Measurements from ENCODE around the gene CNTNAP5.

GRCh38 chr2:124437811-124438210 lies 412.7 kb downstream of the CNTNAP5 start:
- TF ChIP-seq ZNF830 (CRISPR knock-in tag; IDR thresholded peaks at IDR 0.05) = no peak
- TF ChIP-seq EGR1 (conservative IDR thresholded peaks at IDR 0.05) = no peak
- no peak for TF ChIP-seq ZNF766 (CRISPR knock-in tag; conservative IDR thresholded peaks at IDR 0.05)
- TF ChIP-seq, protein P1, sequence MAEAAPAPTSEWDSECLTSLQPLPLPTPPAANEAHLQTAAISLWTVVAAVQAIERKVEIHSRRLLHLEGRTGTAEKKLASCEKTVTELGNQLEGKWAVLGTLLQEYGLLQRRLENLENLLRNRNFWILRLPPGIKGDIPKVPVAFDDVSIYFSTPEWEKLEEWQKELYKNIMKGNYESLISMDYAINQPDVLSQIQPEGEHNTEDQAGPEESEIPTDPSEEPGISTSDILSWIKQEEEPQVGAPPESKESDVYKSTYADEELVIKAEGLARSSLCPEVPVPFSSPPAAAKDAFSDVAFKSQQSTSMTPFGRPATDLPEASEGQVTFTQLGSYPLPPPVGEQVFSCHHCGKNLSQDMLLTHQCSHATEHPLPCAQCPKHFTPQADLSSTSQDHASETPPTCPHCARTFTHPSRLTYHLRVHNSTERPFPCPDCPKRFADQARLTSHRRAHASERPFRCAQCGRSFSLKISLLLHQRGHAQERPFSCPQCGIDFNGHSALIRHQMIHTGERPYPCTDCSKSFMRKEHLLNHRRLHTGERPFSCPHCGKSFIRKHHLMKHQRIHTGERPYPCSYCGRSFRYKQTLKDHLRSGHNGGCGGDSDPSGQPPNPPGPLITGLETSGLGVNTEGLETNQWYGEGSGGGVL (CRISPR knock-in tag; IDR thresholded peaks at IDR 0.05) = no peak
- TF ChIP-seq BHLHE40 (IDR thresholded peaks at IDR 0.05; ENCODE audit: low read length) = no peak
- no peak for TF ChIP-seq ZFP36 (IDR thresholded peaks at IDR 0.05; ENCODE audit: low read depth, low read length, partially characterized antibody)

Data from K562 (cell line).